ENCODE results near the gene LAMB3.

Gene LAMB3

DNA sequence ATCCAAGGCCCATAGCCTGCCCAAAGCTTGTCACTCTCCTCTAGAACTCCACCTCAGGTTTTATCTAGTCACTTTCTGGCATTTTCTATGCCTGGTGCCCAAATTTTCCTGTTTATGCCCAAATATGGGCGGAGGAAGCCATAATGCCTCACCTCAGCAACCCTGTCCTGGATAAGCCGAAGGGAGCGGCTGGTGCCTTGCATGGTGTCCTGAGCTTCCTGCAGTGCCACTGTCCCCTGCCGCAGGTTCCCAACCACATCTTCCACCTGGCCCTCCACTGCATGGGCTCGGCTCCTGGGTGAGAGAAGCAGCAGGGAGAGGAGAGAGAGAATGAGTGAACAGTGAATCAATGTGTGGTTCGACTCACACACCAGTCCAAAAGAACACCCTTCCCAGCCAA, 34.5 kb downstream of the LAMB3 start:
- no peak for DNase-seq (ENCODE audit: low read depth)

DNA sequence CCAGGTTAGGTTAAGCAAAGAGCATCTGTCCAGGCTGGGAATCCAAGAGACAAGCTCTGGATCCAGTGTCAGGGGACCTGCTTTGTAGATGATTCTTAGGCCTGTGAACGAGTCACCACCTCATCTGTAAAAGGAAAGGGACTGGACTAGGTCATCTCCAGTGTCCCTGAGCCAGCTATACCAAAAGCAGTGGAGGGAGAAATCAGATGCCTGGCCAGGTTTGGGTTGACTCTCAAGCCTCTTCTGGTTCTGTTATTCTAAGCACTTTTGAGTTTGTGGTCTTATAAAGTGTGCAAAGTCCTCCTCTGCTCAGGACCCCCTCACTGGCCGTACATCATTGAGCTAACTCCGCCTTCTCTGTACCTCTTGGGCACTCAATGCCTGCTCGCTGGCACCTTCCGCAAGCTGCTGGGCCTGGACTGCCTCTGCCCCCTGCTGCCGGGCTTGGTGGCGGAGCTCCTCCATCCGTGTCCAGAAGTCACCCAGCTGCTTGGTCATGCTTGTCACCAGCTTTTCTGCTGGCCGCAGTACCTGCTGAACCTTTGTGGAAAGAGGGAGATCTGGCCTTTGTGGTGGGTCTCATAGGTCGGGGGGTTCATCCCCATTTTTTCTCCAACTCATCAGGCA, 35.1 kb downstream of the LAMB3 start:
- no peak for DNase-seq (ENCODE audit: low read depth)

DNA sequence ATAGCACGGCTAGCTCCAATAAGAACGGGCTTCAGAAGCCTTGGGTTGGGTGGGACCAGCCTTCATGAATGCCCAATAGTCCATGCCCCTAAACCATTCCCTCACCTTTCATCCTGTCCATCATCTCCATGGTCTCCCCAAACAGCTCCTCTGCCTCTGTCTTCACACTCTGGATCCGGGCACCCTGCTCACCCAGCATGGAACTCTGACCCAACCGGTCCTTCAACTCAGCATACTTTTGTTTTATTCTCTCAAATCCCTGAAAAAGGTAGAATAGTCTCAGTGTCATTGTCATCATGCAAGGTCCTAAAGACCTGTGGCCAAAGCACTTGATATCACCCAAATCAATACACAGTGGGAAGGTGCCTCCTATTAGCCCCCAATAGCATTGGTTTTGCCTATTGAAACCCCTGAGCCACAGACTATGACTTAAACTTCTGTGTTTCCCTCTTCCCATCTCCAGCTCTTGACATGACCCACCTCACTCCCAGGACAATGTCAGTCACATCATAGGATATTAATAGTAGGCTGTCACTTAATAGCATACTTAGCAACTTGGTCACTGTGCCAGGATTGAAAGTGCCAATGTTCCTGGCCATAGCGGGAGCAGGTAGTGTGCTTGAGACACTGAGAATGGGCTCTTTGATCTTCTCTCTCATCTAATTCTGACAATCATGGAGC, 35.7 kb downstream of the LAMB3 start:
- DNase-seq (ENCODE audit: low read depth), result no peak

GRCh38 chr1:209614906-209615305, 37.3 kb downstream of the LAMB3 start:
- DNase-seq (ENCODE audit: low read depth), result no peak

GRCh38 chr1:209614151-209614420, 38.1 kb downstream of the LAMB3 start:
- no peak for DNase-seq (ENCODE audit: low read depth)

GRCh38 chr1:209613400-209614150, 38.6 kb downstream of the LAMB3 start:
- no peak for DNase-seq (ENCODE audit: low read depth)

GRCh38 chr1:209612646-209613399, 39.4 kb downstream of the LAMB3 start:
- DNase-seq (ENCODE audit: low read depth), result no peak

GRCh38 chr1:209611771-209612570, 40.3 kb downstream of the LAMB3 start:
- DNase-seq (ENCODE audit: low read depth), result no peak

DNA sequence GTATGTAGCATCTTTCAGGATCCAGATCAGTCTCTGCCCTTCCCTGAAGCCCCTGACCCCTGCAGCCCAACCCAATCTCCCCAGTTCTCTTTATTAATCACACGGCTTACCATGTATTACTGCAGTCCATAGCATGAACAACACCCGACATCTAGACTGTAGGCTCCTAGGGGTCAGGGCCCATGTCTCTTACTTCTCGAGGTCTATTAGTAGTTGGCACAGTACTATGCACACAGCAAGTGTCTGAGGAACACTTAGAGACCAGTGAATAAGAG, 41.7 kb downstream of the LAMB3 start:
- no peak for DNase-seq (ENCODE audit: low read depth)

GRCh38 chr1:209609791-209610630, 42.2 kb downstream of the LAMB3 start:
- DNase-seq (ENCODE audit: low read depth), result no peak

DNA sequence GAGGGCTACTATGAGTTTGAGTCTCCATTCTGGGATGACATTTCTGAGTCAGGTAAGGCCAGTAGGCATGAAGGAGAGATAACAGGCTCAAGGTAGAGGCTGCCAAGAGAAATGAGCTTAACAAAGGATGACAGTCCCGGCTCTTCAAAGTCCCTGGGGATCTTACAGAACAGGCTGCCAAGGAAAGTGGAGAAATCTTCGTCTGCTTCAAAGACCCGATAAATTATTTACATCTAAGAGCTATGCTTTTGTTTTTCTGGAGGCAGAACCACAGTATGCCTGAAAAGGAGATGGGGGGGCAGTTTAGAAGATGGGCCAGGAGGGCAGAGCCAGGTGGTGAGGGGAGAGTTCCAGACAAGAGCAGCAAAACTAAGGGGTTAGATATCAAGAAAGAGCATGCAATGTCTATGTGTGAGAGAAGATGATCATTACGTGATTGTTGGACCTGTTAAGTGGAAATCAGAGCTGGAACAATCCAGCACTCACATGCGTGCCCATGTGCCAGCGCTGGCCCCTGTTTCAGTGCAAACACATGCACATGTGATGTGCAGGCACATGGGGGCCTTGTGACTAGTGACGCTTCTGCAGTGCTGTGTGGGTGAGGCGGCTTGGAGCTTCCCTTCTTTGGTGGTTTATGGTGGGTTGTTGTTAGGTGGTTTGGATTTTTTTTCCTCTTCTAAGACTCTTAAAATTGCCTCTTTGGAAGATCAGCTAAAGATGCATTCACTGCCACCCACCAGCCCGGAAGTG, 43.0 kb downstream of the LAMB3 start:
- DNase-seq (ENCODE audit: low read depth), result no peak

GRCh38 chr1:209607795-209608178, 44.4 kb downstream of the LAMB3 start:
- no peak for DNase-seq (ENCODE audit: low read depth)

DNA sequence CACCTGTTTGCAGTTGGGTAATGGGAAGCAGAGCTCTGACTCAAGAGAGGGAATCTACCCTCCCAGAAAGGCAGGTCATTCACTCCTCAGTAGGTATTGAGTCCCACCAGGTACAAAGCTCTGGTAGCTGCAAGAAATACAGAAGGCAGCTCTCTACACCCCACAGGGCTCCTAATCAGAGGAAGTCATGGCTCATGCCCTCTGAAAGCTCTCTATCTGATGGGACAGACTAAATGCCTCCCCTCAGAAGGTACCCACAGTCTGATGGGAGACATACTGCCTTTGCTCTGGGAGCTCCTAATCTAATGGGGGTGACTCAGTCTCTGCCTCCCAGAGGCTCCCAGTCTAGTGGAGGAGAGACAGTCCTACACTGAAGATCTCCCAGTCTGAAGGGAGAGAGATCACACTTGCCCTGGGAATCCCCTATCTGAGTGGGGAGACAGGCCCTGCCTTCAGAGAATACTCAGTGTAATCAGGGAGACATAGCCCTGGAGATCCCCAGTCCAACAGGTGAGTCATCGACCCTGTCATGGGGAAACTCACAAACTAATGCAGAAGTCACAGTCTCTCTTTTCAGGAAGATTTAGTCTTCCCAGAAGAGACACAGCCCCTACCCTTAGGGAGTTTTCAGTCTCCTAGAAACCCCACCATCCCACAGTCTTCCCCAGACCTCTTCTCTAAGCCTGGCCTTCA, 45.0 kb downstream of the LAMB3 start:
- peak; percentile 17 for DNase-seq (ENCODE audit: low read depth)

- no peak for DNase-seq (ENCODE audit: low read depth)
Measured at GRCh38 chr1:209603877-209604276, 48.3 kb downstream of the LAMB3 start.

DNA sequence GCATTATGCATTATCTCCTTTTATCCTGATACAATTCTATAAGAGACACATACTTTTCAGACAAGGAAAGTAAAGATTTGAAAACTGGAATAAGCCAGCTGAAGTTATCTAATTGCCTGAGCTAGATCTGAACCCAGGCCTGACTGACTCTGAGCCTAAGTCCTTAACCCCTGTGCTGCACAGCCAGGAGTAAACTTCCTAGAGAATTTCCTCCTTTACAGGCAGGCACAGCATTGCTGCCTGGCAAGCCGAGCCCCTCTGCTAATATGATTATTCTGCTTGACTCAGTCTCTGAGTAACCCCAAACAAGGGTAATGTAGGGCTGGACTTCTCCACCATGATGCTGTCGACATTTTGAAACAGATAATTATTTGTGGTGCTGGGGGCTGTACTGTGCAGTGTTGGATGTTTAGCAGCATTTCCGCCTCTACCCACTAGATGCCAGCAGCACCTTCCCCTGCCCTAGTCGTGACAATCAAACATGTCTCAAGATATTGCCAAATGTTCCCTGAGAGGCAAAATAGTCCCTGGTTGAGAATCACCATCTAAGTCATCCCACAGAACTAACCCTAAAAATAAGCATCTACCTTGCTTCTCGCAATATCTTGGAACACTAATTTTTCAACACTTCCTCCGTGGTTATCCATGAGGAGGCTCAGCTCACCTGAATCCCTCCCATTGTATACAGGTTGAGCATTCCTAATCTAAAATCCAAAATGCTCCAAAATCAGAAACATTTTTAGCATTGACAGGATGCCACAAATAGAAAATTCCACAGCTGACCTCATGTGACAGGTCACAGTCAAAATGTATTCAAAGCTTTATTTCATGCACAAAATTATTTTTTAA, 50.2 kb downstream of the LAMB3 start:
- no peak for DNase-seq (ENCODE audit: low read depth)

DNA sequence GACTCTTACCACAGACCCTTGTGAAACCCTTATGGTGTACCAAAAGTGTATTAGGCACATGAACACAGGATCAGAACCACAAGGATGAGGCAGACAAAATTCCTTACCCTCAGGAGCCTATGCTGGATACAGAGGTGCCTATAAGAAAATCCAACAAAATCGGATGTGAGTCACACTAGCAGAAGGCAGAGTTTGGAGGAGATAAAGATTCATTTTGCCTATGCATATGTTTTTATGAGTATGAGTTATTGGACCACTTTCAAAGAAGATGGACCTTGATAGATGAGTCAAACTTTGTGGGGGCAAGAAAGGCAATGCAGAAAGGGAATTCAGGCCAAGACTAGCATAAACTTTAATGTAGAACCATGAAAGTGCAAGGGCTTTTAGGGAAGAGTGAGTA, 51.7 kb downstream of the LAMB3 start:
- DNase-seq (ENCODE audit: low read depth), result no peak

DNA sequence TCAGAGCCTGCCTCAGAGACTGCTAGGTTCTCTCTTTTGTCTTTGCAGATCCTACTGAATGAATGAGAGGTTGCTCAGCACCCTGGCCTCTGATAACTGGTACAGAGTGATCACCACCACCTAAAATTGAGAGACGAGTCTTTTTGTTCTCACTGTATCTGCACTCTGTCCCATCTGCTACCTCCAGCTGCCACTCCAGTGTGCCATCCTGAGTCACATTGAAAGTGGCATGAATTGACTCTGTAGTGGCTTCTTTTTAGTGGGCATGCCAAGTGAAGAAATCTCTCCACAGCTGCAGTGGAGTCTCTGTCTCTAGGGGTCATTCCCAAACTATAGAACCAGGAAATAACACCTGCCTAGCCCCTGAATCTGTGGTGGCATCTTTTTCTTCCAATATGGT, 54.0 kb downstream of the LAMB3 start:
- no peak for DNase-seq (ENCODE audit: low read depth)

DNA sequence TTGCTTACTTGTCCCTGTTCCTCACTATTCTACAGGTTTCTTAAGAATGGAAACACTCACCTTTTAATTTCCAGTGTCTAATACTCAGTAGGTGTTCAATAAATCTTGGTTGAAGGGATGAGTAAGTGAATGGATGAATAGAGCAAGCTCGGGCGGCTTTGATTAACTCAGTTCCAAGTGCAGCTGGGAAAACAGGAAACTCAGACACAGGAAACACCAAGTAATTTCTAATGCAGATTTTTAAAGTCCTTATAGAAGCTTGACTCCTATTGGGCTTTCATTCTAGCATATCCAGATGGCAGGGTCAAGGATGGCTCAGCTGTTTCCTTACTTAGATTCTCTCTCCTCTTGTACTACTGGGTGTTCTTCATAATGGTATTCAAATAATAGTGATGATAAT, 54.7 kb downstream of the LAMB3 start:
- DNase-seq (ENCODE audit: low read depth), result no peak
